ENCODE data around the gene COX7A1. TPM values are rescaled to one million over a fixed set of nuclear protein-coding genes. Genes with fewer than 3 reads are reported as not detected.
"Not testable (repeated sequence)": the region's sequence is repeated elsewhere in the genome, so short reads cannot be mapped to it uniquely, and the experiment has no call there.

Gene COX7A1
- total and polyA plus RNA-seq, 2 donors (not counting 1 experiment from before 2014, with no cell fraction given) = 42.5 to 77.9 TPM

DNA sequence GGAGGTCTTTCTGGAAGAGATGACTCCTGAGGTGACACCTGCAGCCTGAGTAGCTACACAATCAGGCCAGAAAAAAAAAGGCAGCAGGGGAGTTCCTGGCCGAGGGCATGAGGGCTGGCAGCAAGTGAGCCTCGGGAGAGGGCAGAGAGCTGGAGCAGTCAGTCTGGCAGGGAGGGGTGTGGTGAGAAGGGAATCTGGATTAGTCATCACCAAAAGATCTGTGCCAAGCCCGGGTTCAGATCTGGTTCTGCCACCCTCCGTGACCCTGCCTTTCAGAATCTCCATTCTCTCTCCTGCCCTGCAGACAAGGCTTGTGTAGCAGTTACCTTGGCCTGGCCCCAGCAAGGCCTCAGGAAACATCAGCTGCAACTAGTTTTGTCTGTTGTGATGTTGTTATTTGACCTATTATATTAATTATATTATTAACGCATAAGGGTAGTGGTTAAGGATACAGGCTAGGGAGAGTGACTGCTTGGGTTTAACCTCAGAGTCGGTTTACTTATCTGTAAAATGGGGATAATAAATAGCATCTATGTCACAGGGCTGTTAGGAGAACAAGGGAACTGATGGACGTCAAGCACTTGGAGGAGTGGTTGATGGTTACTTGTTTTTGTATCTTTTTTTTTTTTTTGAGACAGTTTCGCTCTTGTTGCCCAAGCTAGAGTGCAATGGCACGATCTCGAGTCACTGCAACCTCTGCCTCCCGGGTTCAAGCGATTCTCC, 15.1 kb downstream of the COX7A1 start:
- no peak overlapping the region for H3K4me3 ChIP-seq (replicated peaks in 1 of 4; ENCODE audit: control extremely low read depth in 1 of 4, insufficient read depth in 1 of 4, low read depth in 3 of 4, low read length in 4 of 4)
- peak overlapping the region; percentile 0 for H3K27ac ChIP-seq (ENCODE audit: insufficient read depth, low read length)
- H3K27me3 ChIP-seq (ENCODE audit: control insufficient read depth, insufficient read depth, low read length) = no peaks in the 10 kb centered on the region
- no peak overlapping the region for H3K9ac ChIP-seq (ENCODE audit: insufficient read depth, low read length)
- H3K79me2 ChIP-seq (ENCODE audit: control insufficient read depth, insufficient read depth, low read length) = peaks cover 18% of the 10 kb centered on the region
- no peaks in the 10 kb centered on the region for H4K20me1 ChIP-seq (ENCODE audit: control insufficient read depth, extremely low read depth, insufficient read depth, low read length)
- no peak overlapping the region for H2AFZ ChIP-seq (ENCODE audit: low read length)
- H3K9me3 ChIP-seq (ENCODE audit: control insufficient read depth, insufficient read depth, low read depth, low read length) = no peaks in the 10 kb centered on the region
- no peak for TF ChIP-seq EZH2 (IDR thresholded peaks at IDR 0.05; ENCODE audit: low read length, missing control alignments)
- TF ChIP-seq, protein P1, sequence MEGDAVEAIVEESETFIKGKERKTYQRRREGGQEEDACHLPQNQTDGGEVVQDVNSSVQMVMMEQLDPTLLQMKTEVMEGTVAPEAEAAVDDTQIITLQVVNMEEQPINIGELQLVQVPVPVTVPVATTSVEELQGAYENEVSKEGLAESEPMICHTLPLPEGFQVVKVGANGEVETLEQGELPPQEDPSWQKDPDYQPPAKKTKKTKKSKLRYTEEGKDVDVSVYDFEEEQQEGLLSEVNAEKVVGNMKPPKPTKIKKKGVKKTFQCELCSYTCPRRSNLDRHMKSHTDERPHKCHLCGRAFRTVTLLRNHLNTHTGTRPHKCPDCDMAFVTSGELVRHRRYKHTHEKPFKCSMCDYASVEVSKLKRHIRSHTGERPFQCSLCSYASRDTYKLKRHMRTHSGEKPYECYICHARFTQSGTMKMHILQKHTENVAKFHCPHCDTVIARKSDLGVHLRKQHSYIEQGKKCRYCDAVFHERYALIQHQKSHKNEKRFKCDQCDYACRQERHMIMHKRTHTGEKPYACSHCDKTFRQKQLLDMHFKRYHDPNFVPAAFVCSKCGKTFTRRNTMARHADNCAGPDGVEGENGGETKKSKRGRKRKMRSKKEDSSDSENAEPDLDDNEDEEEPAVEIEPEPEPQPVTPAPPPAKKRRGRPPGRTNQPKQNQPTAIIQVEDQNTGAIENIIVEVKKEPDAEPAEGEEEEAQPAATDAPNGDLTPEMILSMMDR (conservative IDR thresholded peaks at IDR 0.05 in 1 of 2, IDR thresholded peaks at IDR 0.05 in 1 of 2; ENCODE audit: low read depth in 1 of 2, low read length in 2 of 2) = no peak
- DNase-seq (ENCODE audit: low read depth in 2 of 2) = peak; percentile 63 to 66
- H3K4me2 ChIP-seq (ENCODE audit: extremely low read depth, insufficient read depth, low read length) = peak overlapping the region; percentile 15
- peaks cover 9% of the 10 kb centered on the region for H3K4me1 ChIP-seq (ENCODE audit: control insufficient read depth, extremely low read depth, insufficient read depth, low read length)
- peaks cover 4% of the 10 kb centered on the region for H3K36me3 ChIP-seq (ENCODE audit: control insufficient read depth, insufficient read depth, low read length)

DNA sequence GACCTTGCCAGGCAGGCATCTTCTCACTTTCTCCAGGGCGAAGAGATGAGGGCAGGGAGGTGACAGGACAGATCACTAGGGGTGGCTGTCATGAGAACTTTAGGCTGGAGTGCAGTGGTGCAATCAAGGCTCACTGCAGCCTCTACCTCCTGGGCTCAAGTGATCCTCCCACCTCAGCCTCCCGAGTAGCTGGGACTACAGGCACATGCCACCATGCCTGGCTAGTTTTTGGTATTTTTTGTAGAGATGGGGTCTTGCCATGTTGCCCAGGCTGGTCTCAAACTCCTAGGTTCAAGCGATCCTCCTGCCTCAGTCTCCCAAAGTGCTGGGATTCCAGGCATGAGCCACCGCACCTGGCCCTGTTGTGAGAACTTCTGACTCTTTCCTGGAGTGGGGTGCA, 17.4 kb downstream of the COX7A1 start:
- H3K9ac ChIP-seq (ENCODE audit: insufficient read depth, low read length); H4K20me1 ChIP-seq (ENCODE audit: control insufficient read depth, extremely low read depth, insufficient read depth, low read length); H3K79me2 ChIP-seq (ENCODE audit: control insufficient read depth, insufficient read depth, low read length); H3K9me3 ChIP-seq (ENCODE audit: control insufficient read depth, insufficient read depth, low read depth, low read length); DNase-seq (ENCODE audit: low read depth in 2 of 2); H3K27ac ChIP-seq (ENCODE audit: insufficient read depth, low read length); H2AFZ ChIP-seq (ENCODE audit: low read length); H3K4me3 ChIP-seq (replicated peaks in 1 of 4; ENCODE audit: control extremely low read depth in 1 of 4, insufficient read depth in 1 of 4, low read depth in 3 of 4, low read length in 4 of 4); H3K4me1 ChIP-seq (ENCODE audit: control insufficient read depth, extremely low read depth, insufficient read depth, low read length); H3K4me2 ChIP-seq (ENCODE audit: extremely low read depth, insufficient read depth, low read length); H3K36me3 ChIP-seq (ENCODE audit: control insufficient read depth, insufficient read depth, low read length); H3K27me3 ChIP-seq (ENCODE audit: control insufficient read depth, insufficient read depth, low read length): not testable (repeated sequence)

DNA sequence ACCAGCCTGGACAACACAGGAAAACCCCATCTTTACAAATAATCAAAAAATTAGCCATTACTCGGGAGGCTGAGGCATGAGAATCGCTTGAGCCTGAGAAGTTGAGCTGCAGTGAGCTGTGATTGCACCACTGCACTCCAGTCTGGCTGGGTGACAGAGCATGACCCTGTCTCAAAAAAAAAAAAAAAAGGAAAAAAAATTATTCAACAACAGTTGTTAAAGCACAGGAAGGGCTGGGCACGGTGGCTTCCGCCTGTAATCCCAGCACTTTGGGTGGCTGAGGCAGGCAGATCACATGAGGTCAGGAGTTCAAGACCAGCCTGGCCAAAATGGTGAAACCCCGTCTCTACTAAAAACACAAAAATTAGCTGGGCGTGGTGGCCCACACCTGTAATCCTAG, 21.0 kb downstream of the COX7A1 start:
- not testable (repeated sequence) for H3K27ac ChIP-seq (ENCODE audit: insufficient read depth, low read length); H4K20me1 ChIP-seq (ENCODE audit: control insufficient read depth, extremely low read depth, insufficient read depth, low read length); H3K79me2 ChIP-seq (ENCODE audit: control insufficient read depth, insufficient read depth, low read length); H3K9me3 ChIP-seq (ENCODE audit: control insufficient read depth, insufficient read depth, low read depth, low read length); H3K9ac ChIP-seq (ENCODE audit: insufficient read depth, low read length); H3K36me3 ChIP-seq (ENCODE audit: control insufficient read depth, insufficient read depth, low read length); H3K27me3 ChIP-seq (ENCODE audit: control insufficient read depth, insufficient read depth, low read length); H3K4me3 ChIP-seq (replicated peaks in 1 of 4; ENCODE audit: control extremely low read depth in 1 of 4, insufficient read depth in 1 of 4, low read depth in 3 of 4, low read length in 4 of 4); H3K4me1 ChIP-seq (ENCODE audit: control insufficient read depth, extremely low read depth, insufficient read depth, low read length); DNase-seq (ENCODE audit: low read depth in 2 of 2); H2AFZ ChIP-seq (ENCODE audit: low read length); H3K4me2 ChIP-seq (ENCODE audit: extremely low read depth, insufficient read depth, low read length)

DNA sequence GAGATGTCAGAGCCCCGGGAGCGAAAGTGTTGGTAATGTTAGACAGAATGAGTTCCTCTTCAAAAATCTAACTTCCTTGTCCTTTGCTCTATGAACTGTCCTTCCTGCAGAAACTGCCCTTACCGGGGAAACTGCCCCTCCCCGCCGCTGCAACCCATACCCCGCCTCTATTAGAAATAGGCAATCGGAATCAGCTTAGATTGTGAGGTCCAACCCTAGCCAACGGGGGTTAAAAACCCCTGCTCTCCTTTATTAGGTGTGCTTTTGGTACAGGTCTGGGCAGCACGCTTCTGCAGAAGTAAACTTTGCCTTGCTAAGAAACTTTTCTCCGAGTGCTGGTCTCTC, 23.9 kb downstream of the COX7A1 start:
- H4K20me1 ChIP-seq (ENCODE audit: control insufficient read depth, extremely low read depth, insufficient read depth, low read length) = no peaks in the 10 kb centered on the region
- peak overlapping the region; percentile 43 for H3K9ac ChIP-seq (ENCODE audit: insufficient read depth, low read length)
- H2AFZ ChIP-seq (ENCODE audit: low read length) = peak overlapping the region; percentile 37
- no peaks in the 10 kb centered on the region for H3K27me3 ChIP-seq (ENCODE audit: control insufficient read depth, insufficient read depth, low read length)
- peak overlapping the region; percentile 57 for H3K27ac ChIP-seq (ENCODE audit: insufficient read depth, low read length)
- no peak for DNase-seq (ENCODE audit: low read depth in 2 of 2)
- peak overlapping the region; percentile 88 for H3K4me2 ChIP-seq (ENCODE audit: extremely low read depth, insufficient read depth, low read length)
- H3K4me1 ChIP-seq (ENCODE audit: control insufficient read depth, extremely low read depth, insufficient read depth, low read length) = no peaks in the 10 kb centered on the region
- H3K9me3 ChIP-seq (ENCODE audit: control insufficient read depth, insufficient read depth, low read depth, low read length) = no peaks in the 10 kb centered on the region
- TF ChIP-seq EZH2 (IDR thresholded peaks at IDR 0.05; ENCODE audit: low read length, missing control alignments) = no peak
- TF ChIP-seq, protein P1 (conservative IDR thresholded peaks at IDR 0.05 in 1 of 2, IDR thresholded peaks at IDR 0.05 in 1 of 2; ENCODE audit: low read depth in 1 of 2, low read length in 2 of 2) = no peak
- no peaks in the 10 kb centered on the region for H3K79me2 ChIP-seq (ENCODE audit: control insufficient read depth, insufficient read depth, low read length)
- H3K36me3 ChIP-seq (ENCODE audit: control insufficient read depth, insufficient read depth, low read length) = peaks cover 3% of the 10 kb centered on the region
- H3K4me3 ChIP-seq (replicated peaks in 1 of 4; ENCODE audit: control extremely low read depth in 1 of 4, insufficient read depth in 1 of 4, low read depth in 3 of 4, low read length in 4 of 4) = peak overlapping the region; percentile 46 to 64 (median 52)

Data from fibroblast of lung (primary cell).